Measurements from ENCODE around the gene KCNQ1. TPM values are rescaled to one million over a fixed set of nuclear protein-coding genes. Genes with fewer than 3 reads are reported as not detected.

The KCNQ1 gene
- total RNA-seq, 1 donor from 2014 or later, result 4.8 TPM

DNA sequence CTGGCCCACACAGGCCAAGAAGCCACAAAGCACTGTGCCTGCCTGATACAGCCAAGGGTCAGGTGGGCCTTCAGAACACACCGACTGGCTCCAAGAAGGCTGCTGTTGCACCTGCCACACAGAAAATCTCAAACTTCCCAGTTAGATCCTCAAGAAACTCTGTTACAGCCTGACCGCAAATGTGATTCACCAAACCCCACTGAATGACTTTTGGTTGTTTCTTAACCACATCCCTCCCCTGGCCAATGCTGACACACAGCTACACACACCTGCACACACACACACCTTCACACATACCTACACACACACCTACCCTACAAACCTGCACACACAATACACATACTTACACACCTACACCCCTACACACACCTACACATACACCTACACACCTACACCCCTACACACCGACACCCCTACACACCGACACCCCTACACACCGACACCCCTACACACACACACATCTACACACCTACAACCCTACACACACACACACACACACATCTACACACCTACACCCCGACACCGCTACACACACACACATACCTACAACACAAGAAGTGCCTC lies 409.3 kb downstream of the KCNQ1 start:
- H3K27ac Mint-ChIP-seq, result no peak overlapping the region
- H3K27me3 Mint-ChIP-seq, result peaks cover 8% of the 10 kb centered on the region
- TF ChIP-seq, protein P1, sequence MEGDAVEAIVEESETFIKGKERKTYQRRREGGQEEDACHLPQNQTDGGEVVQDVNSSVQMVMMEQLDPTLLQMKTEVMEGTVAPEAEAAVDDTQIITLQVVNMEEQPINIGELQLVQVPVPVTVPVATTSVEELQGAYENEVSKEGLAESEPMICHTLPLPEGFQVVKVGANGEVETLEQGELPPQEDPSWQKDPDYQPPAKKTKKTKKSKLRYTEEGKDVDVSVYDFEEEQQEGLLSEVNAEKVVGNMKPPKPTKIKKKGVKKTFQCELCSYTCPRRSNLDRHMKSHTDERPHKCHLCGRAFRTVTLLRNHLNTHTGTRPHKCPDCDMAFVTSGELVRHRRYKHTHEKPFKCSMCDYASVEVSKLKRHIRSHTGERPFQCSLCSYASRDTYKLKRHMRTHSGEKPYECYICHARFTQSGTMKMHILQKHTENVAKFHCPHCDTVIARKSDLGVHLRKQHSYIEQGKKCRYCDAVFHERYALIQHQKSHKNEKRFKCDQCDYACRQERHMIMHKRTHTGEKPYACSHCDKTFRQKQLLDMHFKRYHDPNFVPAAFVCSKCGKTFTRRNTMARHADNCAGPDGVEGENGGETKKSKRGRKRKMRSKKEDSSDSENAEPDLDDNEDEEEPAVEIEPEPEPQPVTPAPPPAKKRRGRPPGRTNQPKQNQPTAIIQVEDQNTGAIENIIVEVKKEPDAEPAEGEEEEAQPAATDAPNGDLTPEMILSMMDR (conservative IDR thresholded peaks at IDR 0.05), result no peak
- peaks cover 3% of the 10 kb centered on the region for H3K4me1 Mint-ChIP-seq (ENCODE audit: unreplicated experiment)
- no peaks in the 10 kb centered on the region for H3K9me3 Mint-ChIP-seq
- no peaks in the 10 kb centered on the region for H3K36me3 Mint-ChIP-seq
- DNase-seq (ENCODE audit: extremely low spot score, unreplicated experiment), result no peak
- no peak overlapping the region for H3K4me3 Mint-ChIP-seq

DNA sequence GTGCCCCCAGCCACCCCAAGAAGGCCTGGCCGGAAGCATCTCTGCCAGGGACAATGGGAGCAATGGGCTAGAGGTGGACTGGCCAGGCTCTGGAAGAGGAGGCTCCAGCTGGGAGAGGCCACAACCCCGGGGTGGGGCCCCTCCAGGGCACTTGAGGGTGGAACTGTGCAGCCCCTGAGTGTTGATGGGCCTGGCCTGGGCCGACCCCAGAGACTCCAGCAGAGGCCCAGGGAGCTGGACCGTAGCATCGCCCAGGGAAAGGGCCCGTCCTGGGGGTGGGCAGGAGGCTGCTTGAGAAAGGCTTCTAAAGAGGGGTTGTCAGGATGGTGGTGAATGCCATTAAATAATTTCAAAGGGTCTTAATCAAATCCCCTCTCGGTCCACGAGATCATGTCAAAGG lies 410.4 kb downstream of the KCNQ1 start:
- Mint-ChIP-seq H3K27ac (no peak overlapping the region), H3K9me3 (no peaks in the 10 kb centered on the region), H3K4me3 (no peak overlapping the region), H3K27me3 (peaks cover 12% of the 10 kb centered on the region), H3K36me3 (no peaks in the 10 kb centered on the region), H3K4me1 (ENCODE audit: unreplicated experiment) (no peaks in the 10 kb centered on the region)
- TF ChIP-seq, protein P1 (conservative IDR thresholded peaks at IDR 0.05), result no peak
- DNase-seq (ENCODE audit: extremely low spot score, unreplicated experiment), result no peak

DNA sequence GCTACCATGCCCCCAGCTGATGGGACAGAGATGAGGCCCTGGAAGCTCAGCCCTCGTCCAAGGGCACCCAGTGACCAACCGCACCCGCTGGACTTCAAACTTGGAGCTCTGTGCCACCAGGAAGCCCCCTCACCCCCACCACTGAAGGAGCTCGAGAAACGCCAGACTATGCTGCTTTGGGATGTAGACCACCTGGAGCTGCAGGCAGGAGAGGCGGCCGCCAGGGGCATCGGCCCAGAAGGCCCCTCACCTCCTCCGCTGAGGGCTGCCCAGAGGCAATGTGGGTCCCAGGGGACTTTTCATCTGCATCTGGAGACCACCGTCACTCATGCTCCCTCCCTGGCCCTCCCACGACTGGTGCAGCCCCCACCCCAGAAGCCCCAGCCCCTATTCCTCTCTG lies 412.5 kb downstream of the KCNQ1 start:
- Mint-ChIP-seq H3K27ac (no peak overlapping the region), H3K4me3 (no peak overlapping the region), H3K36me3 (no peaks in the 10 kb centered on the region), H3K9me3 (no peaks in the 10 kb centered on the region), H3K27me3 (peaks cover 26% of the 10 kb centered on the region), H3K4me1 (ENCODE audit: unreplicated experiment) (no peaks in the 10 kb centered on the region)
- no peak for DNase-seq (ENCODE audit: extremely low spot score, unreplicated experiment)
- TF ChIP-seq, protein P1 (conservative IDR thresholded peaks at IDR 0.05), result no peak

DNA sequence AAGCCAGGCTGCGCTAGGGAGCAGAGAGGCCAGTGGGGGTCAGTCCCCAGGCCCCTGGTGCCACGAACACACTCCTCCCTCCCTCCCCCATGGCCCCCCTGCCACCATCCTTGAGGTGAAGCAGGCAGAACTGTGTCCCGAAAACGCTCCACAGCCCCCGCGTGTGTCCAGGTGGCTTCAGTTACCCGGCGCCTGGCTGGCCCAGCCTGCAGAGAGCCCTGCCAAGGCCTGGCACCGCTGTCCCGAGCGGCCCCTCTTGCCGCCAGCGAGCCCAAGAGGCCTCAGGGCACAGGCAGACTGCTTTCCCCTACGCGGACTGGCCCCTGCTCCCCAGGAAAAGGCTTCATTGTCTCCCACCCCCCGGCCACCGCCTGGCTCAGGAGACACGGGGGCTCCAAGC lies 413.1 kb downstream of the KCNQ1 start:
- H3K4me3 Mint-ChIP-seq, result no peak overlapping the region
- H3K27me3 Mint-ChIP-seq, result peaks cover 26% of the 10 kb centered on the region
- H3K36me3 Mint-ChIP-seq, result no peaks in the 10 kb centered on the region
- TF ChIP-seq, protein P1 (conservative IDR thresholded peaks at IDR 0.05), result no peak
- no peak overlapping the region for H3K27ac Mint-ChIP-seq
- no peaks in the 10 kb centered on the region for H3K9me3 Mint-ChIP-seq
- DNase-seq (ENCODE audit: extremely low spot score, unreplicated experiment), result no peak
- no peaks in the 10 kb centered on the region for H3K4me1 Mint-ChIP-seq (ENCODE audit: unreplicated experiment)

DNA sequence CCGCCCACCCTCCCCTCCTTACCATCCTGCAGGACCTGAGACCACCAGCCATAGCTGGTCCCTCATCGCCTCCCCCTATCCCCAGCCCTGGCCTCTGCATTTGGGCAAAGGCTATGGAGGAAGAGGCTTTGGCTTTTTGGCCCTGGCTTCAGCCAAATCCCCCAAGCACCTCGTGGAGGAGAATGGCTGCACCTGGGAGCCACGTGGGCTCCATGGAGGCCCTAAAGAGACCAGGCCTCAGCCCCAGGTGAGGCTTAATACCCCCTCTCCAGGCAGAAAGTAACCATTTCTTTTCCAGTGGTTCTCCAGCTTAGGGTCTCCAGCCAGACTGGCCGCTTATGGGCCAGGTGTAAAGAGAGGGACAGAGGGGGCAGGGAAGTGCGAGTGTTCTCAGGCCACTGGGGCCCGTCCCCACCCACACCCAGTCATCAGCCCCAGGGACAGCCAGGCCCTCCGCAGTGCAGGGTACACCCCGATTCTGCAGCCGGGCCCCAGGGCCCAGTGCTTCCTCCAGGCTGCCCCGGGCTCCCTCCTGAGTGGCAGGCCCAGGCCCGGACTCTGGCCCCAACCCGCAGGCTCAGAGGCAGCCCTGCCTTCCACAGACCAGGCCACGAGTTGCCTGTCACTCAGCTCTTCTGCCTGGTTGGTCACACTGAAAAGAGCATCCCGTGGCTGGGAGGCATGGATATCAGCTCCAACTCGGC lies 414.3 kb downstream of the KCNQ1 start:
- Mint-ChIP-seq H3K27ac (no peak overlapping the region), H3K36me3 (no peaks in the 10 kb centered on the region), H3K4me1 (ENCODE audit: unreplicated experiment) (no peaks in the 10 kb centered on the region), H3K4me3 (no peak overlapping the region), H3K9me3 (no peaks in the 10 kb centered on the region), H3K27me3 (peaks cover 29% of the 10 kb centered on the region)
- no peak for DNase-seq (ENCODE audit: extremely low spot score, unreplicated experiment)
- TF ChIP-seq, protein P1 (conservative IDR thresholded peaks at IDR 0.05), result no peak

All from type B pancreatic cell (in vitro differentiated cells).